A549 (cell line): ENCODE results near the gene AGRN. TPM values are rescaled to one million over a fixed set of nuclear protein-coding genes. Genes with fewer than 3 reads are reported as not detected.

Experiments used
- ATAC-seq, 2 experiments: fragments of 200-7000 bp in 1 of 2; fragments of >200 bp in 1 of 2; cut with Nextera tagmentation in 1 of 2; cut with Tn5 transposase in 1 of 2; 3 replicates each; pipeline versions ENCODE4 v1.8.0 to v1.9.1; 2018 to 2020; ENCODE audit warnings: mild to moderate bottlenecking in 1 of 2, moderate library complexity in 1 of 2
- CTCF ChIA-PET: fragments of 300-600 bp; sonication (Branson Sonifier 250); formaldehyde crosslinking; extraction: SDS; loops from one replicate; lab custom pipeline; 2021; ENCODE audit warnings: antibody characterized with exemption, inconsistent platforms; lab: Yijun Ruan, JAX
- POLR2A ChIA-PET: fragments of 350-600 bp; formaldehyde crosslinking; extraction: SDS; loops from one replicate; lab custom pipeline; 2021; ENCODE audit warnings: antibody characterized with exemption, inconsistent platforms; lab: Yijun Ruan, JAX
- DNase-seq, 2 experiments: peaks; one replicate each; pipeline versions ENCODE4 v3.0.0 to v3.0.0-alpha.2; 2011 to 2016; ENCODE audit warnings: low read depth in 1 of 2, low spot score in 1 of 2
- FAIRE-seq: peaks from 2 replicates; lab custom pipeline; 2011; peaks lifted over from hg19 to GRCh38; lab: Jason Lieb, UNC
- H3K27ac ChIP-seq, 2 experiments: fragments of >200 bp; sonication (Bioruptor Twin); formaldehyde crosslinking; 3 replicates each; pipeline ENCODE4 v1.5.1; 2016 to 2017
- H3K4me1 ChIP-seq: fragments of >200 bp; sonication (Bioruptor Twin); formaldehyde crosslinking; 3 replicates; pipeline ENCODE4 v1.6.1; 2016
- H3K4me2 ChIP-seq: fragments of >200 bp; sonication (Bioruptor Twin); formaldehyde crosslinking; 3 replicates; pipeline ENCODE4 v1.6.1; 2016
- H3K4me3 ChIP-seq: fragments of >200 bp; sonication (Bioruptor Twin); formaldehyde crosslinking; 3 replicates; pipeline ENCODE4 v1.5.1; 2016
- H3K9me3 ChIP-seq: fragments of >200 bp; sonication (Bioruptor Twin); formaldehyde crosslinking; 3 replicates; pipeline ENCODE4 v1.6.1; 2016
- CBX8 ChIP-seq: fragments of 200-600 bp; sonication (generic); IDR thresholded peaks from 2 replicates; pipeline ENCODE4 v1.6.1; 2016
- CEBPB ChIP-seq, 2 experiments: fragments of >200 bp in 1 of 2; sonication (Bioruptor Twin) in 1 of 2; formaldehyde crosslinking in 1 of 2; IDR thresholded peaks; 2 replicates each; pipeline ENCODE4 v1.6.1; 2012 to 2016
- CHD4 ChIP-seq: fragments of 200-600 bp; sonication (generic); IDR thresholded peaks from 2 replicates; pipeline ENCODE4 v1.6.1; 2016; ENCODE audit warnings: antibody characterized with exemption, mild to moderate bottlenecking, borderline replicate concordance
- EHF ChIP-seq: fragments of 250-450 bp; sonication (Bioruptor Pico); IDR thresholded peaks from 2 replicates; pipeline ENCODE4 v1.5.0; 2020; ENCODE audit warnings: mild to moderate bottlenecking
- FOSB ChIP-seq: fragments of 250-450 bp; sonication (Bioruptor Pico); IDR thresholded peaks from 2 replicates; pipeline ENCODE4 v1.5.0; 2020; ENCODE audit warnings: mild to moderate bottlenecking, moderate library complexity
- FOSL2 ChIP-seq, 2 experiments: fragments of 450-650 bp in 1 of 2; fragments of >200 bp in 1 of 2; sonication (Bioruptor Twin) in 1 of 2; formaldehyde crosslinking; IDR thresholded peaks; 2 replicates each; pipeline versions ENCODE4 v1.5.0 to v1.6.1; 2016 to 2020; ENCODE audit warnings: mild to moderate bottlenecking in 1 of 2, moderate library complexity in 1 of 2
- GATA3 ChIP-seq: IDR thresholded peaks from 2 replicates; pipeline ENCODE4 v1.6.1; 2012; ENCODE audit warnings: borderline replicate concordance
- HOXA7 ChIP-seq: fragments of 250-450 bp; sonication (Bioruptor Pico); IDR thresholded peaks from 2 replicates; pipeline ENCODE4 v1.5.0; 2020; ENCODE audit warnings: mild to moderate bottlenecking, moderate library complexity
- HOXB13 ChIP-seq: fragments of 250-450 bp; sonication (Bioruptor Pico); IDR thresholded peaks from 2 replicates; pipeline ENCODE4 v1.5.0; 2020; ENCODE audit warnings: low read depth, mild to moderate bottlenecking, moderate library complexity
- HOXB5 ChIP-seq: fragments of 250-450 bp; sonication (Bioruptor Pico); IDR thresholded peaks from 2 replicates; pipeline ENCODE4 v1.5.0; 2020; ENCODE audit warnings: mild to moderate bottlenecking, moderate library complexity
- JUN ChIP-seq, 2 experiments: fragments of >200 bp; sonication (Bioruptor Twin); formaldehyde crosslinking; IDR thresholded peaks; 2 replicates in 1 of 2; 3 replicates in 1 of 2; pipeline ENCODE4 v1.6.1; 2016 to 2017
- JUNB ChIP-seq: fragments of >200 bp; sonication (Bioruptor Twin); formaldehyde crosslinking; IDR thresholded peaks from 2 replicates; pipeline ENCODE4 v1.6.1; 2016
- KDM1A ChIP-seq: fragments of 200-600 bp; sonication (generic); IDR thresholded peaks from 2 replicates; pipeline ENCODE4 v1.6.1; 2016; ENCODE audit warnings: low read depth, mild to moderate bottlenecking
- KDM5A ChIP-seq: fragments of 200-600 bp; sonication (generic); IDR thresholded peaks from 2 replicates; pipeline ENCODE4 v1.6.1; 2016; ENCODE audit warnings: antibody characterized with exemption, mild to moderate bottlenecking
- PHF8 ChIP-seq: fragments of 200-600 bp; sonication (generic); IDR thresholded peaks from 2 replicates; pipeline ENCODE4 v1.6.1; 2016; ENCODE audit warnings: low read depth, mild to moderate bottlenecking, antibody characterized with exemption, moderate library complexity, borderline replicate concordance
- POLR2AphosphoS2 ChIP-seq: conservative IDR thresholded peaks from 2 replicates; pipeline ENCODE4 v1.6.1; 2012; ENCODE audit warnings: low read length, improper control_type of control experiment, inconsistent platforms
- RCOR1 ChIP-seq: fragments of 150-350 bp; IDR thresholded peaks from 2 replicates; pipeline ENCODE4 v1.6.1; 2014; ENCODE audit warnings: antibody characterized with exemption, low read length, low read depth
- RFX5 ChIP-seq: fragments of 450-650 bp; IDR thresholded peaks from 2 replicates; pipeline ENCODE4 v1.7.1; 2014; ENCODE audit warnings: antibody characterized with exemption, mild to moderate bottlenecking, moderate library complexity
- RNF2 ChIP-seq: fragments of 200-600 bp; sonication (generic); IDR thresholded peaks from 2 replicates; pipeline ENCODE4 v1.6.1; 2016; ENCODE audit warnings: low read depth, mild to moderate bottlenecking, antibody characterized with exemption, moderate library complexity, borderline replicate concordance
- SMC3 ChIP-seq: fragments of >200 bp; sonication (Bioruptor Twin); formaldehyde crosslinking; IDR thresholded peaks from 3 replicates; pipeline ENCODE4 v1.6.1; 2018; ENCODE audit warnings: inconsistent platforms
- SREBF2 ChIP-seq: fragments of 450-650 bp; IDR thresholded peaks from 2 replicates; pipeline ENCODE4 v1.6.1; 2014; ENCODE audit warnings: mild to moderate bottlenecking, moderate library complexity
- TP53 ChIP-seq: fragments of 250-450 bp; sonication (Bioruptor Pico); IDR thresholded peaks from 2 replicates; pipeline ENCODE4 v1.5.0; 2021; ENCODE audit warnings: mild to moderate bottlenecking, moderate library complexity
- ZC3H11A ChIP-seq: fragments of 450-650 bp; IDR thresholded peaks from 2 replicates; pipeline ENCODE4 v1.6.1; 2014; ENCODE audit warnings: antibody characterized with exemption, mild to moderate bottlenecking
- ZNF302 ChIP-seq: fragments of 250-450 bp; sonication (Bioruptor Pico); IDR thresholded peaks from 2 replicates; pipeline ENCODE4 v1.9.0; 2021; ENCODE audit warnings: inconsistent platforms, mild to moderate bottlenecking, moderate library complexity
- WGBS: methylation state at CpG from one replicate; pipeline ENCODE4 v1.1.6; 2017; ENCODE audit errors: missing lambda C conversion rate; 5-methylcytosine and 5-hydroxymethylcytosine counted together
- polyA plus RNA-seq, 4 experiments: library from polyadenylated mRNA; depleted of rRNA in 3 of 4; stranded (reverse); fragments of >200 nt; fragmentation: RNase III in 1 of 4; extraction: RNeasy Plus Mini Kit Qiagen cat#74134 plus additional on column Dnase treatment in 1 of 4; gene quantifications; 2 replicates in 3 of 4; 3 replicates in 1 of 4; pipeline ENCODE4 v1.2.3, GENCODE V29; 2011 to 2017
- TF ChIP-seq, protein P1 (sequence below): fragments of 250-450 bp; sonication (Bioruptor Pico); IDR thresholded peaks from 2 replicates; pipeline ENCODE4 v1.5.0; 2020; ENCODE audit warnings: low read depth, mild to moderate bottlenecking, moderate library complexity
- TF ChIP-seq, protein P2 (sequence below): fragments of >200 bp; sonication (Bioruptor Twin); formaldehyde crosslinking; IDR thresholded peaks from 3 replicates; pipeline ENCODE4 v1.6.1; 2016
- TF ChIP-seq, protein P3 (sequence below): fragments of 150-350 bp; IDR thresholded peaks from 2 replicates; pipeline ENCODE4 v1.6.1; 2014; ENCODE audit warnings: low read depth, mild to moderate bottlenecking, low read length
- TF ChIP-seq, protein P4 (sequence below): fragments of 200-600 bp; sonication (generic); IDR thresholded peaks from 2 replicates; pipeline ENCODE4 v1.6.1; 2016; ENCODE audit warnings: antibody characterized with exemption, mild to moderate bottlenecking, moderate library complexity
- TF ChIP-seq, protein P5 (sequence below): IDR thresholded peaks from 2 replicates; pipeline ENCODE4 v1.6.1; 2012; ENCODE audit warnings: low read depth, borderline replicate concordance

The AGRN gene
- polyA plus RNA-seq, 2 of the 4 experiments (the other 2 are of a cell fraction) = 23.9 to 90.9 TPM

DNA sequence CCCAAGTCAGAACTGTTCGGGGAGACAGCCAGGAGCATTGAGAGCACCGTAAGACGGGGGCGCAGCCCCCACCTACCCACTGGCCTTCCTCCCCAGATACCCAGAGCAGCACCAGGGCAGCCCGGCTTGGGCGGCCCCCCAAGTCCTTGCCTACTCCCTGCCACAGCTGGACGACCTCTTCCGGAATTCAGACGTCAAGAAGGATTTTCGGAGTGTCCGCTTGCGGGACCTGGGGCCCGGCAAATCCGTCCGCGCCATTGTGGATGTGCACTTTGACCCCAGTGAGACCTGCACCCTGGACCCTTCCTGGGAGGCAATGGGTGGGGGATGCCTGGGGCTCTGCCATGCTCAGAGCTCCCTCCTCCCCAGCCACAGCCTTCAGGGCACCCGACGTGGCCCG, 27.5 kb downstream of the AGRN start:
- POLR2A ChIA-PET = no interaction called here
- no CpG with 5 or more reads among the region's 19 CpGs for WGBS
- ATAC-seq (no peak), DNase-seq (no peak), FAIRE-seq (no peak)
- no peak overlapping the region for H3K4me3 ChIP-seq
- CTCF ChIA-PET = interaction anchor here (1.2 to 1.7 kb wide), 2 partner anchors 12 to 16 kb away, joined by 4 to 11 read pairs; no protein-coding TSS in a partner anchor
- no peak for TF ChIP-seq JUNB
- TF ChIP-seq ZC3H11A = no peak
- no peak for TF ChIP-seq EHF
- no peak for TF ChIP-seq POLR2AphosphoS2
- no peak for TF ChIP-seq JUN (IDR thresholded peaks at IDR 0.05)
- TF ChIP-seq RCOR1 = no peak
- no peak for TF ChIP-seq CBX8
- TF ChIP-seq, protein P1, sequence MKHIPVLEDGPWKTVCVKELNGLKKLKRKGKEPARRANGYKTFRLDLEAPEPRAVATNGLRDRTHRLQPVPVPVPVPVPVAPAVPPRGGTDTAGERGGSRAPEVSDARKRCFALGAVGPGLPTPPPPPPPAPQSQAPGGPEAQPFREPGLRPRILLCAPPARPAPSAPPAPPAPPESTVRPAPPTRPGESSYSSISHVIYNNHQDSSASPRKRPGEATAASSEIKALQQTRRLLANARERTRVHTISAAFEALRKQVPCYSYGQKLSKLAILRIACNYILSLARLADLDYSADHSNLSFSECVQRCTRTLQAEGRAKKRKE (CRISPR knock-in tag) = no peak
- no peak for TF ChIP-seq CHD4
- TF ChIP-seq RFX5 = no peak
- no peak for TF ChIP-seq RNF2
- H3K9me3 ChIP-seq = no peaks in the 10 kb centered on the region
- no peak overlapping the region for H3K4me2 ChIP-seq
- no peak overlapping the region for H3K27ac ChIP-seq
- H3K4me1 ChIP-seq = no peaks in the 10 kb centered on the region

DNA sequence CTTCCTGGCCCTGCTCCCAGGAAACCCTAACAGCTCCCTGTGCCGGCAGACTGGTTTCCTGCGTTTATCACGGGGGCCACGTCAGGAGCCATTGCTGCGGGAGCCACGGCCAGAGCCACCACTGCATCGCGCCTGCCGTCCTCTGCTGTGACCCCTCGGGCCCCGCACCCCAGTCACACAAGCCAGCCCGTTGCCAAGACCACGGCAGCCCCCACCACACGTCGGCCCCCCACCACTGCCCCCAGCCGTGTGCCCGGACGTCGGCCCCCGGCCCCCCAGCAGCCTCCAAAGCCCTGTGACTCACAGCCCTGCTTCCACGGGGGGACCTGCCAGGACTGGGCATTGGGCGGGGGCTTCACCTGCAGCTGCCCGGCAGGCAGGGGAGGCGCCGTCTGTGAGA, 28.0 kb downstream of the AGRN start:
- CTCF ChIA-PET = interaction anchor here (1.2 to 1.7 kb wide), 2 partner anchors 11 to 16 kb away, joined by 4 to 11 read pairs; no protein-coding TSS in a partner anchor
- Histone ChIP-seq H3K9me3 (no peaks in the 10 kb centered on the region), H3K4me1 (no peaks in the 10 kb centered on the region), H3K27ac (no peak overlapping the region), H3K4me3 (no peak overlapping the region), H3K4me2 (no peak overlapping the region)
- FAIRE-seq = no peak
- no peak for ATAC-seq
- no peak for TF ChIP-seq SREBF2
- TF ChIP-seq TP53 (CRISPR knock-in tag) = no peak
- TF ChIP-seq FOSL2 (IDR thresholded peaks at IDR 0.05) = no peak
- TF ChIP-seq FOSL2 (CRISPR knock-in tag; IDR thresholded peaks at IDR 0.05) = no peak
- TF ChIP-seq CHD4 = no peak
- no peak for TF ChIP-seq HOXB5 (CRISPR knock-in tag)
- no peak for TF ChIP-seq CEBPB (IDR thresholded peaks at IDR 0.05)
- no peak for TF ChIP-seq ZC3H11A
- no peak for TF ChIP-seq GATA3
- TF ChIP-seq, protein P2, sequence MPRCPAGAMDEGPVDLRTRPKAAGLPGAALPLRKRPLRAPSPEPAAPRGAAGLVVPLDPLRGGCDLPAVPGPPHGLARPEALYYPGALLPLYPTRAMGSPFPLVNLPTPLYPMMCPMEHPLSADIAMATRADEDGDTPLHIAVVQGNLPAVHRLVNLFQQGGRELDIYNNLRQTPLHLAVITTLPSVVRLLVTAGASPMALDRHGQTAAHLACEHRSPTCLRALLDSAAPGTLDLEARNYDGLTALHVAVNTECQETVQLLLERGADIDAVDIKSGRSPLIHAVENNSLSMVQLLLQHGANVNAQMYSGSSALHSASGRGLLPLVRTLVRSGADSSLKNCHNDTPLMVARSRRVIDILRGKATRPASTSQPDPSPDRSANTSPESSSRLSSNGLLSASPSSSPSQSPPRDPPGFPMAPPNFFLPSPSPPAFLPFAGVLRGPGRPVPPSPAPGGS = no peak
- TF ChIP-seq ZNF302 (CRISPR knock-in tag) = no peak
- TF ChIP-seq, protein P3, sequence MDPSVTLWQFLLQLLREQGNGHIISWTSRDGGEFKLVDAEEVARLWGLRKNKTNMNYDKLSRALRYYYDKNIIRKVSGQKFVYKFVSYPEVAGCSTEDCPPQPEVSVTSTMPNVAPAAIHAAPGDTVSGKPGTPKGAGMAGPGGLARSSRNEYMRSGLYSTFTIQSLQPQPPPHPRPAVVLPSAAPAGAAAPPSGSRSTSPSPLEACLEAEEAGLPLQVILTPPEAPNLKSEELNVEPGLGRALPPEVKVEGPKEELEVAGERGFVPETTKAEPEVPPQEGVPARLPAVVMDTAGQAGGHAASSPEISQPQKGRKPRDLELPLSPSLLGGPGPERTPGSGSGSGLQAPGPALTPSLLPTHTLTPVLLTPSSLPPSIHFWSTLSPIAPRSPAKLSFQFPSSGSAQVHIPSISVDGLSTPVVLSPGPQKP = no peak
- no peak for TF ChIP-seq KDM5A
- TF ChIP-seq PHF8 = no peak
- TF ChIP-seq, protein P4, sequence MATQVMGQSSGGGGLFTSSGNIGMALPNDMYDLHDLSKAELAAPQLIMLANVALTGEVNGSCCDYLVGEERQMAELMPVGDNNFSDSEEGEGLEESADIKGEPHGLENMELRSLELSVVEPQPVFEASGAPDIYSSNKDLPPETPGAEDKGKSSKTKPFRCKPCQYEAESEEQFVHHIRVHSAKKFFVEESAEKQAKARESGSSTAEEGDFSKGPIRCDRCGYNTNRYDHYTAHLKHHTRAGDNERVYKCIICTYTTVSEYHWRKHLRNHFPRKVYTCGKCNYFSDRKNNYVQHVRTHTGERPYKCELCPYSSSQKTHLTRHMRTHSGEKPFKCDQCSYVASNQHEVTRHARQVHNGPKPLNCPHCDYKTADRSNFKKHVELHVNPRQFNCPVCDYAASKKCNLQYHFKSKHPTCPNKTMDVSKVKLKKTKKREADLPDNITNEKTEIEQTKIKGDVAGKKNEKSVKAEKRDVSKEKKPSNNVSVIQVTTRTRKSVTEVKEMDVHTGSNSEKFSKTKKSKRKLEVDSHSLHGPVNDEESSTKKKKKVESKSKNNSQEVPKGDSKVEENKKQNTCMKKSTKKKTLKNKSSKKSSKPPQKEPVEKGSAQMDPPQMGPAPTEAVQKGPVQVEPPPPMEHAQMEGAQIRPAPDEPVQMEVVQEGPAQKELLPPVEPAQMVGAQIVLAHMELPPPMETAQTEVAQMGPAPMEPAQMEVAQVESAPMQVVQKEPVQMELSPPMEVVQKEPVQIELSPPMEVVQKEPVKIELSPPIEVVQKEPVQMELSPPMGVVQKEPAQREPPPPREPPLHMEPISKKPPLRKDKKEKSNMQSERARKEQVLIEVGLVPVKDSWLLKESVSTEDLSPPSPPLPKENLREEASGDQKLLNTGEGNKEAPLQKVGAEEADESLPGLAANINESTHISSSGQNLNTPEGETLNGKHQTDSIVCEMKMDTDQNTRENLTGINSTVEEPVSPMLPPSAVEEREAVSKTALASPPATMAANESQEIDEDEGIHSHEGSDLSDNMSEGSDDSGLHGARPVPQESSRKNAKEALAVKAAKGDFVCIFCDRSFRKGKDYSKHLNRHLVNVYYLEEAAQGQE = no peak
- TF ChIP-seq HOXA7 = no peak
- no peak for TF ChIP-seq SMC3
- TF ChIP-seq FOSB (CRISPR knock-in tag) = no peak
- TF ChIP-seq KDM1A = no peak
- TF ChIP-seq, protein P5, sequence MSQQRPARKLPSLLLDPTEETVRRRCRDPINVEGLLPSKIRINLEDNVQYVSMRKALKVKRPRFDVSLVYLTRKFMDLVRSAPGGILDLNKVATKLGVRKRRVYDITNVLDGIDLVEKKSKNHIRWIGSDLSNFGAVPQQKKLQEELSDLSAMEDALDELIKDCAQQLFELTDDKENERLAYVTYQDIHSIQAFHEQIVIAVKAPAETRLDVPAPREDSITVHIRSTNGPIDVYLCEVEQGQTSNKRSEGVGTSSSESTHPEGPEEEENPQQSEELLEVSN = no peak
- TF ChIP-seq HOXB13 (CRISPR knock-in tag) = no peak
- POLR2A ChIA-PET = no interaction called here
- 96% methylated on average over 9 of the region's 25 CpGs for WGBS
- no peak for DNase-seq
